Loucy (cell line): ENCODE data around the gene ZSWIM4.

Source experiments
- H2AFZ ChIP-seq: fragments of 200-600 bp; sonication (generic); 2 replicates; pipeline ENCODE4 v1.6.0; 2016; ENCODE audit warnings: antibody characterized with exemption, mild to moderate bottlenecking, low read length, moderate library complexity
- H3F3A ChIP-seq: fragments of 200-600 bp; 2 replicates; pipeline ENCODE4 v1.6.0; 2016; ENCODE audit warnings: antibody characterized with exemption, low read depth, mild to moderate bottlenecking
- H3K27me3 ChIP-seq: fragments of 200-600 bp; sonication (generic); 2 replicates; pipeline ENCODE4 v1.6.1; 2014; ENCODE audit warnings: low read length, mild to moderate bottlenecking; ENCODE audit not compliant: insufficient read depth, poor library complexity, severe bottlenecking
- H3K36me3 ChIP-seq: fragments of 200-600 bp; sonication (generic); 2 replicates; pipeline ENCODE4 v1.6.1; 2016; ENCODE audit warnings: low read length; ENCODE audit not compliant: insufficient read depth
- H3K4me1 ChIP-seq: fragments of 200-600 bp; sonication (generic); 2 replicates; pipeline ENCODE4 v1.5.1; 2014; ENCODE audit warnings: low read length, mild to moderate bottlenecking; ENCODE audit not compliant: insufficient read depth, poor library complexity, severe bottlenecking
- H3K4me2 ChIP-seq: fragments of 200-600 bp; sonication (generic); 2 replicates; pipeline ENCODE4 v1.6.0; 2014; ENCODE audit warnings: antibody characterized with exemption, low read length, low read depth, mild to moderate bottlenecking; ENCODE audit not compliant: poor library complexity, severe bottlenecking
- H3K4me3 ChIP-seq: fragments of 200-600 bp; sonication (generic); 2 replicates; pipeline ENCODE4 v1.5.1; 2014; ENCODE audit warnings: low read length, mild to moderate bottlenecking, mixed read lengths; ENCODE audit not compliant: poor library complexity, severe bottlenecking
- H3K79me2 ChIP-seq: fragments of 200-600 bp; sonication (generic); 2 replicates; pipeline ENCODE4 v1.6.1; 2014; ENCODE audit warnings: low read length; ENCODE audit not compliant: insufficient read depth
- H3K9ac ChIP-seq: fragments of 200-600 bp; sonication (generic); 2 replicates; pipeline ENCODE4 v1.6.0; 2014; ENCODE audit warnings: mild to moderate bottlenecking, low read depth, low read length, moderate library complexity; ENCODE audit not compliant: poor library complexity, severe bottlenecking
- H3K9me2 ChIP-seq: fragments of 200-600 bp; sonication (generic); replicated peaks from 2 replicates; pipeline ENCODE4 v1.6.1; 2016; ENCODE audit warnings: low read depth, low read length, mixed read lengths
- H3K9me3 ChIP-seq: fragments of 200-600 bp; sonication (generic); 2 replicates; pipeline ENCODE4 v1.6.1; 2014; ENCODE audit warnings: mild to moderate bottlenecking, antibody characterized with exemption, low read length, low read depth; ENCODE audit not compliant: insufficient read depth
- H4K20me1 ChIP-seq: fragments of 200-600 bp; sonication (generic); 2 replicates; pipeline ENCODE4 v1.6.0; 2014; ENCODE audit warnings: antibody characterized with exemption, low read length, mild to moderate bottlenecking; ENCODE audit not compliant: insufficient read depth, poor library complexity, severe bottlenecking
- EZH2phosphoT487 ChIP-seq: fragments of 200-600 bp; IDR thresholded peaks from 2 replicates; pipeline ENCODE4 v1.6.1; 2018; ENCODE audit warnings: antibody characterized with exemption, mild to moderate bottlenecking, moderate library complexity, borderline replicate concordance
- TF ChIP-seq, protein P1 (sequence below): fragments of 200-600 bp; sonication (generic); conservative IDR thresholded peaks from 2 replicates; pipeline ENCODE4 v1.5.1; 2014; ENCODE audit warnings: mild to moderate bottlenecking, antibody characterized with exemption, low read length

Gene ZSWIM4

DNA sequence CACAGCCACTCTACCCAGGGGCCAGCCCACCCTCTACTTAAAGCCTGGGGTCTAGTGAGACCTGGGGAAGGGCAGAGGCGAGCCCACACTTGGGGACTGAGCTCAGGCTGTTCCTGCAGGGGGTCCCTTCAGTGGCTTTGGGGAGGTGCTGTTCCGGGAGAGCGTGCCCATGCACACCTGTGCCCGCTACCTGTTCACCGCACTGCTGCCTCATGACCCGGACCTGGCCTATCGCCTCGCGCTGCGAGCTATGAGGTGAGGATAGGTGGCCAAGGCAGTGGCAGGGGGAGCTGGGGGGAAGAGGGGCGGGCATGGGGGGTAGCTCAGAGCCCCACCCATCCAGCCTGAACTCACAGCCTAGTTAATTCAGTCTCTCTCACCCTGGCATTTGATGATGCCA, 24.0 kb downstream of the ZSWIM4 start:
- H3K9me2 ChIP-seq, result no peaks in the 10 kb centered on the region
- H3K9me3 ChIP-seq, result no peaks in the 10 kb centered on the region
- H3K4me1 ChIP-seq, result no peaks in the 10 kb centered on the region
- no peak overlapping the region for H3K4me3 ChIP-seq
- no peak overlapping the region for H3K9ac ChIP-seq
- TF ChIP-seq, protein P1, sequence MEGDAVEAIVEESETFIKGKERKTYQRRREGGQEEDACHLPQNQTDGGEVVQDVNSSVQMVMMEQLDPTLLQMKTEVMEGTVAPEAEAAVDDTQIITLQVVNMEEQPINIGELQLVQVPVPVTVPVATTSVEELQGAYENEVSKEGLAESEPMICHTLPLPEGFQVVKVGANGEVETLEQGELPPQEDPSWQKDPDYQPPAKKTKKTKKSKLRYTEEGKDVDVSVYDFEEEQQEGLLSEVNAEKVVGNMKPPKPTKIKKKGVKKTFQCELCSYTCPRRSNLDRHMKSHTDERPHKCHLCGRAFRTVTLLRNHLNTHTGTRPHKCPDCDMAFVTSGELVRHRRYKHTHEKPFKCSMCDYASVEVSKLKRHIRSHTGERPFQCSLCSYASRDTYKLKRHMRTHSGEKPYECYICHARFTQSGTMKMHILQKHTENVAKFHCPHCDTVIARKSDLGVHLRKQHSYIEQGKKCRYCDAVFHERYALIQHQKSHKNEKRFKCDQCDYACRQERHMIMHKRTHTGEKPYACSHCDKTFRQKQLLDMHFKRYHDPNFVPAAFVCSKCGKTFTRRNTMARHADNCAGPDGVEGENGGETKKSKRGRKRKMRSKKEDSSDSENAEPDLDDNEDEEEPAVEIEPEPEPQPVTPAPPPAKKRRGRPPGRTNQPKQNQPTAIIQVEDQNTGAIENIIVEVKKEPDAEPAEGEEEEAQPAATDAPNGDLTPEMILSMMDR, result no peak
- no peak for TF ChIP-seq EZH2phosphoT487
- no peaks in the 10 kb centered on the region for H4K20me1 ChIP-seq
- no peak overlapping the region for H2AFZ ChIP-seq
- H3K27me3 ChIP-seq, result no peaks in the 10 kb centered on the region
- H3K36me3 ChIP-seq, result no peaks in the 10 kb centered on the region
- no peak overlapping the region for H3K4me2 ChIP-seq
- H3K79me2 ChIP-seq, result no peaks in the 10 kb centered on the region
- no peaks in the 10 kb centered on the region for H3F3A ChIP-seq

DNA sequence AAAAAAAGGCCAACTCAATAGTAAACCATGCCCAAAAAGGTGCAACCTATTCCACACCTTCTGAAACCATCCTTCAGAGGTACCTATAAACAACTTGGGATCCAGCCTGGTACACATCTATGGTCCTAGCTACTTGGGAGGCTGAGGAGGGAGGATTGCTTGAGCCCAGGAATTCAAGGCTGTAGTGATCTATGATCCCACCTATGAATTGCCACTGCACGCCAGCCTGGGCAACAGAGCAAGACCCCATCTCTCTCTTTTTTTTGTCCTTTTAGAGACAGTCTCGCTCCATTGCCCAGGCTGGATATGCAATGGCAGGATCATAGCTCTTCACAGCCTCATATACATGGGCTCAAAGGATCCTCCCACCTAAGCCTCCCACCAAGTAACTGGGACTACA, 26.0 kb downstream of the ZSWIM4 start:
- peaks cover 3% of the 10 kb centered on the region for H3K4me1 ChIP-seq
- H3K36me3 ChIP-seq, result no peaks in the 10 kb centered on the region
- H3K79me2 ChIP-seq, result no peaks in the 10 kb centered on the region
- TF ChIP-seq EZH2phosphoT487, result no peak
- TF ChIP-seq, protein P1, result no peak
- H3K4me3 ChIP-seq, result no peak overlapping the region
- no peak overlapping the region for H3K4me2 ChIP-seq
- H3K9me2 ChIP-seq, result no peaks in the 10 kb centered on the region
- no peaks in the 10 kb centered on the region for H3F3A ChIP-seq
- H2AFZ ChIP-seq, result no peak overlapping the region
- H3K9ac ChIP-seq, result no peak overlapping the region
- no peaks in the 10 kb centered on the region for H3K9me3 ChIP-seq
- H3K27me3 ChIP-seq, result no peaks in the 10 kb centered on the region
- no peaks in the 10 kb centered on the region for H4K20me1 ChIP-seq

DNA sequence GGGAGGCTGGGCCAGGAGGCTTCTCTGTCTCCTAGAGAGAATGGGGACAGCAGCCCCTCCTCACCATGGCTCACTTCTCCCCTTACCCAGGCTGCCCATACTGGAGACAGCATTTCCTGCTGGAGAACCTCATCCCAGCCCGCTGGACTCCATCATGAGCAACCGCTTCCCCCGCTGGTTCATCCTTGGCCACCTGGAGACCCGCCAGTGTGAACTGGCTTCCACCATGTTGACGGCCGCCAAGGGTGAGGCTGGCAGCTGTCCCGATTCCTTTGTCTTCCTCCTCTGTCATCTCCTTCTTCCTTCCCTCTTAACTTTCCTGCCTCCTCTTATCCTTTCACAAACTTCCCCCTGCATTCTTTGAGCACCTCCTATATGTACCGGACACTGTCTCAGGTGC, 28.0 kb downstream of the ZSWIM4 start:
- TF ChIP-seq EZH2phosphoT487, result no peak
- TF ChIP-seq, protein P1, result no peak
- Histone ChIP-seq H3K9ac (no peak overlapping the region), H3K9me3 (no peaks in the 10 kb centered on the region), H3K4me3 (no peak overlapping the region), H3K36me3 (no peaks in the 10 kb centered on the region), H4K20me1 (no peaks in the 10 kb centered on the region), H3K79me2 (no peaks in the 10 kb centered on the region), H3K4me2 (no peak overlapping the region), H3K27me3 (no peaks in the 10 kb centered on the region), H3K9me2 (no peaks in the 10 kb centered on the region), H3K4me1 (peaks cover 3% of the 10 kb centered on the region), H3F3A (no peaks in the 10 kb centered on the region), H2AFZ (no peak overlapping the region)
